HCEC 1CT (cell line): ENCODE results near the gene SCAP.

Source experiments
- DNase-seq: peaks from one replicate; pipeline ENCODE4 v3.0.0-alpha.2; 2017

SCAP gene

DNA sequence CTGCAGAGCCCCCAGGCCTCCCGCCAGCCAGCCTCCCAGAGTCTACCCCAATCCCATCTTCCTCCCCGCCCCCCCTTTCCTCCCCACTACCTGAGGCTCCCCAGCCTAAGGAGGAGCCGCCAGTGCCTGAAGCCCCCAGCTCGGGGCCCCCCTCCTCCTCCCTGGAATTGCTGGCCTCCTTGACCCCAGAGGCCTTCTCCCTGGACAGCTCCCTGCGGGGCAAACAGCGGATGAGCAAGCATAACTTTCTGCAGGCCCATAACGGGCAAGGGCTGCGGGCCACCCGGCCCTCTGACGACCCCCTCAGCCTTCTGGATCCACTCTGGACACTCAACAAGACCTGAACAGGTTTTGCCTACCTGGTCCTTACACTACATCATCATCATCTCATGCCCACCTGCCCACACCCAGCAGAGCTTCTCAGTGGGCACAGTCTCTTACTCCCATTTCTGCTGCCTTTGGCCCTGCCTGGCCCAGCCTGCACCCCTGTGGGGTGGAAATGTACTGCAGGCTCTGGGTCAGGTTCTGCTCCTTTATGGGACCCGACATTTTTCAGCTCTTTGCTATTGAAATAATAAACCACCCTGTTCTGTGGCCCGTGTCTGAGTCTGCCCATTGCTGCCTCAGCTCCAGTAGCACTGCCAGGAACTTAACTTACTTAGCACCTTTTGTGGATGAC is 62.8 kb downstream of the SCAP start:
- no peak for DNase-seq

DNA sequence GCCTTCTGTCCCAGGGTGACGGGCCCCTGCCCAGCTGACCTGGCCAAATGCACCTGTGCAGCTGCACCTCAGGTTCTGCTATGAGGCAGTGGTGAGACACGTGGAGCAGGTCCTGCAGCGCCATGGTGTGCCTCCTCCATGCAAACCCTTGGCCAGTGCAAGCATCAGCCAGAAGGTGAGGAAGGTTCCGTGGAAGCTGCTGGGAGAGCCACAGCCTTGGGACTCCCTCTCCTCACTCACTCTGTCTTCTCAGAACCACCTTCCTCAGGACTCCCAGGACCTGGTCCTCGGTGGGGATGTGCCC is 63.3 kb downstream of the SCAP start:
- DNase-seq = no peak

DNA sequence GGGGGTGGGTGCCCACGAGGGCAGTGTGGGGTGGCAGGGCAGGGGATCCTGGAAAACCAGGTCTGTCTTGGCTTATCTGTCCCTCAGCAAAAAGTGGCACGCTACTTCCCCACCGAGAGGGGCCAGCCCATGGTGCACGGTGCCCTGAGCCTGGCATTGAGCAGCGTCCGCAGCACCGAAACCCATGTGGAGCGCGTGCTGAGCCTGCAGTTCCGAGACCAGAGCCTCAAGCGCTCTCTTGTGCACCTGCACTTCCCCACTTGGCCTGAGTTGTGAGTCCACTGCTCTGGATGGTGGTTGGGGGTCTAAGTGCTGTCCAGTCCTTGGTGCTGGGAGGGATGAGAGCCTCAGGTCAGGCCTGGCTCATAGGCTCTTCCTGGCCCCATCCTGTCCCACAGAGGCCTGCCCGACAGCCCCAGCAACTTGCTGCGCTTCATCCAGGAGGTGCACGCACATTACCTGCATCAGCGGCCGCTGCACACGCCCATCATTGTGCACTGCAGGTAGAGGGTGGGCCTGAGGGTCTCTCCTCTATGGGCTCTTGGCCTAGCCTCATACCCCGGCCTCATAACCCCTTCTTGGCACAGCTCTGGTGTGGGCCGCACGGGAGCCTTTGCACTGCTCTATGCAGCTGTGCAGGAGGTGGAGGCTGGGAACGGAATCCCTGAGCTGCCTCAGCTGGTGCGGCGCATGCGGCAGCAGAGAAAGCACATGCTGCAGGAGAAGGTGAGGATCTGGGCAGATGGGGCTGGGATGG is 63.9 kb downstream of the SCAP start:
- no peak for DNase-seq

DNA sequence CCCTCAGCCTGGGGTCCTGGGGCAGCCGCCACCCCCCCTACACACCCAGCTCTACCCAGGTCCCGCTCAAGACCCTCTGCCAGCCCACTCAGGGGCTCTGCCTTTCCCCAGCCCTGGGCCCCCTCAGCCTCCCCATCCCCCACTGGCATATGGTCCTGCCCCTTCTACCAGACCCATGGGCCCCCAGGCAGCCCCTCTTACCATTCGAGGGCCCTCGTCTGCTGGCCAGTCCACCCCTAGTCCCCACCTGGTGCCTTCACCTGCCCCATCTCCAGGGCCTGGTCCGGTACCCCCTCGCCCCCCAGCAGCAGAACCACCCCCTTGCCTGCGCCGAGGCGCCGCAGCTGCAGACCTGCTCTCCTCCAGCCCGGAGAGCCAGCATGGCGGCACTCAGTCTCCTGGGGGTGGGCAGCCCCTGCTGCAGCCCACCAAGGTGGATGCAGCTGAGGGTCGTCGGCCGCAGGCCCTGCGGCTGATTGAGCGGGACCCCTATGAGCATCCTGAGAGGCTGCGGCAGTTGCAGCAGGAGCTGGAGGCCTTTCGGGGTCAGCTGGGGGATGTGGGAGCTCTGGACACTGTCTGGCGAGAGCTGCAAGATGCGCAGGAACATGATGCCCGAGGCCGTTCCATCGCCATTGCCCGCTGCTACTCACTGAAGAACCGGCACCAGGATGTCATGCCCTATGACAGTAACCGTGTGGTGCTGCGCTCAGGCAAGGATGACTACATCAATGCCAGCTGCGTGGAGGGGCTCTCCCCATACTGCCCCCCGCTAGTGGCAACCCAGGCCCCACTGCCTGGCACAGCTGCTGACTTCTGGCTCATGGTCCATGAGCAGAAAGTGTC is 64.7 kb downstream of the SCAP start:
- no peak for DNase-seq

DNA sequence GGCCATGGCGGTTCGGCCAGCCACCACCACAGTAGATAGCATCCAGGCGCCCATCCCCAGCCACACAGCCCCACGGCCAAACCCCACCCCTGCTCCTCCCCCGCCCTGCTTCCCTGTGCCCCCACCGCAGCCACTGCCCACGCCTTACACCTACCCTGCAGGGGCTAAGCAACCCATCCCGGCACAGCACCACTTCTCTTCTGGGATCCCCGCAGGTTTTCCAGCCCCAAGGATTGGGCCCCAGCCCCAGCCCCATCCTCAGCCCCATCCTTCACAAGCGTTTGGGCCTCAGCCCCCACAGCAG is 65.4 kb downstream of the SCAP start:
- no peak for DNase-seq

DNA sequence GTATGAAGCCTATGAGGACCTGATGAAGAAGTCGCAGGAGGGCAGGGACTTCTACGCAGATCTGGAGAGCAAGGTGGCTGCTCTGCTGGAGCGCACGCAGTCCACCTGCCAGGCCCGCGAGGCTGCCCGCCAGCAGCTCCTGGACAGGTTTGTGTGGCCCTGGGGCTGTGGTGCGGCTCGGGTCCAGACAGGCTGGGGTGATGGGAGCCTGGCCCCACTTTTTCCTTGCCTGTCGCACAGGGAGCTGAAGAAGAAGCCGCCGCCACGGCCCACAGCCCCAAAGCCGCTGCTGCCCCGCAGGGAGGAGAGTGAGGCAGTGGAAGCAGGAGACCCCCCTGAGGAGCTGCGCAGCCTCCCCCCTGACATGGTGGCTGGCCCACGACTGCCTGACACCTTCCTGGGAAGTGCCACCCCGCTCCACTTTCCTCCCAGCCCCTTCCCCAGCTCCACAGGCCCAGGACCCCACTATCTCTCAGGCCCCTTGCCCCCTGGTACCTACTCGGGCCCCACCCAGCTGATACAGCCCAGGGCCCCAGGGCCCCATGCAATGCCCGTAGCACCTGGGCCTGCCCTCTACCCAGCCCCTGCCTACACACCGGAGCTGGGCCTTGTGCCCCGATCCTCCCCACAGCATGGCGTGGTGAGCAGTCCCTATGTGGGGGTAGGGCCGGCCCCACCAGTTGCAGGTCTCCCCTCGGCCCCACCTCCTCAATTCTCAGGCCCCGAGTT is 65.9 kb downstream of the SCAP start:
- DNase-seq = no peak

DNA sequence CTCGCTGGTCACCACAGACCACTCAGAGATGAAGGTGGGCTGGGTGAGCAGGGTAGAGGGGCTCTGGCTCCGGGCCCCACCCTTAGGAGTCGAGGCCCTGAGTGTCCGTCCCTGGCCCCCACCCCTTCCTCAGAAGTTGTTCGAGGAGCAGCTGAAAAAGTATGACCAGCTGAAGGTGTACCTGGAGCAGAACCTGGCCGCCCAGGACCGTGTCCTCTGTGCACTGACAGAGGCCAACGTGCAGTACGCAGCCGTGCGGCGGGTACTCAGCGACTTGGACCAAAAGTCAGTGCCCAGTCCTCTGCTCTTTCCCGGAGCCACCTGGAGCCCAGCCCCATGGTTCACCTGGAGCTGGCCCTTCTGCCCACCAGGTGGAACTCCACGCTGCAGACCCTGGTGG is 66.5 kb downstream of the SCAP start:
- no peak for DNase-seq

DNA sequence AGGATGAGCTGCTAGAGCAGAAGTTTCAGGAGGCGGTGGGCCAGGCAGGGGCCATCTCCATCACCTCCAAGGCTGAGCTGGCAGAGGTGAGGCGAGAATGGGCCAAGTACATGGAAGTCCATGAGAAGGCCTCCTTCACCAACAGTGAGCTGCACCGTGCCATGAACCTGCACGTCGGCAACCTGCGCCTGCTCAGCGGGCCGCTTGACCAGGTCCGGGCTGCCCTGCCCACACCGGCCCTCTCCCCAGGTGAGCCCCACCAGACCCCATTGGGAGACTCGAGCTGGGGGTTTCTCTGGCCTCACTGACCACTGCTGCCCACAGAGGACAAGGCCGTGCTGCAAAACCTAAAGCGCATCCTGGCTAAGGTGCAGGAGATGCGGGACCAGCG is 66.9 kb downstream of the SCAP start:
- DNase-seq = no peak

DNA sequence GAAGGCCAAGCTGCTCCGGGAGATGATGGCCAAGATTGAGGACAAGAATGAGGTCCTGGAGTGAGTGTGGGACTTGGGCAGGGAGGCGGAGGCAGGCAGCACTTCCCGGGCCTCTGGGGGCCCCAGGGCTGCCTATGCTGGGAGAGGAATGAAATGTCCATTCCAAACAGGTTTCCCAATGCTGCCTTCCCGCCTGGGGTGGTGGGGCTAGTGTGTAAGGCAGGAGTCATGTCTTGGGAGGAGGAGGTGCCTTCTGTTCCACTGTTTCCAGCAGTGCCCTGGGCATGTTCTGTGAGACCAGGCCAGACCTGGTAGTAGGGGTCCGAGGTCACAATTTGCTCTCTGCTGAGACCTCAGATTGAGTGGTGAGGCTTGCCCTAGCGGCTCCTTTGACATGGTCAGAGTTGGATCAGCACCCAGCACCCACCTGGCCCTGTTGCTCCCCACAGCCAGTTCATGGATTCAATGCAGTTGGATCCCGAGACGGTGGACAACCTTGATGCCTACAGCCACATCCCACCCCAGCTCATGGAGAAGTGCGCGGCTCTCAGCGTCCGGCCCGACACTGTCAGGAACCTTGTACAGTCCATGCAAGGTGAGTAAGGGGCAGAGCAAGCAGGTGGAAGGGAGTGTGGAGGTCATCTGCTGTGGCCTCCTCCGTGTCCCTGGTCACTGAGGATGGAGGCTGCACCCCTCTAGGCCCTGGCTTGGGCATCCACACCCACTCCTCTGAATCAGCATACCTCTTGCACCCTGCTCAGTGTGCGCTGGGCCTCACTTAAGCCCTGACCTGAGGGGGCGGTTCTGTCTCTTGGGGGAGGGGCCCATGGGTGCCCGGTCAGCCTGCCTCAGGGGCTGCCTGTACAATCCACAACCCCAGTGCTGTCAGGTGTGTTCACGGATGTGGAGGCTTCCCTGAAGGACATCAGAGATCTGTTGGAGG is 67.6 kb downstream of the SCAP start:
- no peak for DNase-seq

DNA sequence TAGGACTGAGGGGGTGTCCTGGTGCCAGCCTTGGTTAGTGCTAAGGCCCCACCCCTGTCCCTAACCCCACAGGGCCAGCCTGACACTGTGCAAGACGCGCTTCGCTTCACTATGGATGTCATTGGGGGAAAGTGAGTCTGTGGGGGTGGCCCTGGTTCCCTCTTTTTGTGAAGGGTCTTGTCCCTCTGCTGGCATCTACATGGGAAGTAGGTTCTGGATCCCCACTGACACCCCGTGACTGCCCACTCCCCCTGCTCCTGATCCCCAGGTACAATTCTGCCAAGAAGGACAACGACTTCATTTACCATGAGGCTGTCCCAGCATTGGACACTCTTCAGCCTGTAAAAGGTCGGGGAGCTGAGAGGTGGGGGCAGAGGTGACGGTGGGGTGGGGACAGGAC is 68.5 kb downstream of the SCAP start:
- no peak for DNase-seq

DNA sequence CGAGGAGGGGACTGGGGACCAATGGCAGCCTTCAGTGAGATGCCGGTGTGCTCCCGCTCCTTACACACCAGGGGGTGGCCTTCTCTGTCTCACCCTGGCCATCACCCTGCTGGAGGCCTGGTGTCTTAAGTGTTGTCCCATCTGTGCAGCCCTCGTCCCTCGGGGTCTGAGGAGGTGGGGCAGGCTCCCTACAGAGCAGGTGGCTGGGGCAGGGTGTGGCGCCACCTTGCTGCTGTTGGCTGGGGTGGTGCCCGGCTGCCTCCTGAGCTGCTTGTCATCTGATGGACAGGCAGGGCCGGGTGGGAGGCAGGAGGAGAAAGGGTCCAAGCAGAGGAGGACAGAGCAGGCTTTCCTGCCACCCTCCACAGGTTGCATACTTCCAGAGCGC is 69.0 kb downstream of the SCAP start:
- DNase-seq = no peak

DNA sequence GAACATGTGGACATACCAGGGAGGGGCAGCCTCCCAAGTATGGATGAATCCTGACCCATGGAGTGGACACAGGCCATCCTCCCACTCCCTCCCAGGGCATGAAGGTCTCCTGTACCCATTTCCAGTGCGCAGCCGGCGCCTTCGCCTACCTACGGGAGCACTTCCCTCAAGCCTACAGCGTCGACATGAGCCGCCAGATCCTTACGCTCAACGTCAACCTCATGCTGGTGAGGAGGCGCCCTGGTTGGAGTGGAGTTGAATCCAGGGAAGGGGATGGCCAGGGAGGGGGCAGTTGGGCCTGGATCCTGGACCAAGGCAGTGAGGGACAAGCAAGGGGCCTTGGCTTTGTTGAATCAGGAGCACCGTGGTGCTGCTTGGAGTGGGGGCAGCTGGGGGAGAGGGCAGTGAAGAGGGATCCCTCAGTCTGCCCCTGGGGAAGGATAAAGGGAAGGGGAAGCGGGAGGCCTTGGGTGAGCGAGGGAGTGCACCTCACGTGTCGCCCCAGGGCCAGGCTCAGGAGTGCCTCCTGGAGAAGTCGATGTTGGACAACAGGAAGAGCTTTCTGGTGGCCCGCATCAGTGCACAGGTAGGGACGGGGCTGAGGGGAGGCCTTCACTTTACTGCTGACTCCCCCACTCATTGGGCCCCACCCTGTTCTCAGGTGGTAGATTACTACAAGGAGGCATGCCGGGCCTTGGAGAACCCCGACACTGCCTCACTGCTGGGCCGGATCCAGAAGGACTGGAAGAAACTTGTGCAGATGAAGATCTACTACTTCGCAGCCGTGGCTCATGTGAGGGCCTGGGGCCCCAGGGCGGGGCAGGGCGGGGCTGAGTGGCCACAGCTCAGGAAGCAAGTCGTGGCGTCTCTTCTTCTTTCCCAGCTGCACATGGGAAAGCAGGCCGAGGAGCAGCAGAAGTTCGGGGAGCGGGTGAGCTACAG is 69.7 kb downstream of the SCAP start:
- DNase-seq = no peak

DNA sequence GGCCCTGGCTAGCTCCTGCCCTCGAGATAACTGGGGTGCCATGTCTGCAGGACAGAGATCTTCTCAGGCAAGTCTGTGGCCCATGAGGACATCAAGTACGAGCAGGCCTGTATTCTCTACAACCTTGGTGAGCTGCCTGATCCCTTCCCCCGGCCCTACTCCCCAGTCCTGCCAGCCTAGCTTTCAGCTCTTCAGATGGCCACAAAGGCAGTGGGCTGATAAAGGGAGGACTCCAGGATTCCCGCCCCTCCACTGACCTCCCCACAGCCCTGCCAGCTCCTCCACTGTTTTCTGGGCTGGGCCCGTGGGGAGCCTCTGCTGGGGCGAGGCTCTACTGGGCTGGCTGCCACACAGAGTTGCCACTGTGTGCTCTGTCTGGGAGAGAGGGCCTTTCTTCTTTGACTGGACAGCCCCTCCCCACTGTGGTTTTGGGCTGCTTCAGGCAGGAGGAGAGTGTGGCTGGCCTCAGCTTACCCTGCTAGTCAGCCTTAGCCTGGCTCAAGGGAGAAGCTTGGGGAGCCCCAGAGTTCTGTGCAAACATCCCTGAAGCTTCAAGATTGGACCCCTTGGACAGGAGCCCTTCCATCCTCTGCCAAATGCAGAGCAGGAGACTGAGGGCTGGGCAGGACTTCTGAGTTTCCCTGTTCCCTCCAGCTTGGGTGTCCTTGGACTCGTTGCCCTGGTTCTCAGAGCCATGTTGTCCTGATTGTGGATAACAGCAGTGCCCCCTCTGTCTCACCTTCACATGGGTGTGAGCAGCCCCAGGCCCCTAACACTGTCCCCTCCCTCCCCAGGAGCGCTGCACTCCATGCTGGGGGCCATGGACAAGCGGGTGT is 70.6 kb downstream of the SCAP start:
- no peak for DNase-seq

DNA sequence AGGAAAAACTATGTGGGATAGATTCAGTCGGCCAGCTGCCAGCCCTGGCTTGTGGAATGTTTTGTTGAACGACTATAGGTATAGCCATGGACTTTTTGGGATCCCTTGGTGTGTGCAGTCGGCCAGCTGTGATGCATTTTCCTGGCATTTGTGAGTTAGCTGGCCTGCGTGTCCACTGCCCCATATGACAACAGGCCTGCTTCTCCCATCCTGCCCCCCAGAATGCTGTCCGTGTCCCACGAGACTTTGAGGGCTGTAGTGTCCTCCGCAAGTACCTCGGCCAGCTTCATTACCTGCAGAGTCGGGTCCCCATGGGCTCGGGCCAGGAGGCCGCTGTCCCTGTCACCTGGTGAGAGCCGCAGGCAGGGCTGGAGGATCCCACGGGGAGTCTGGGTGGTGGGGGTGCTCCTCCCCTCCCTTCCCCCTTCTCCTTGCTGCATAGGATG is 71.3 kb downstream of the SCAP start:
- DNase-seq = no peak

DNA sequence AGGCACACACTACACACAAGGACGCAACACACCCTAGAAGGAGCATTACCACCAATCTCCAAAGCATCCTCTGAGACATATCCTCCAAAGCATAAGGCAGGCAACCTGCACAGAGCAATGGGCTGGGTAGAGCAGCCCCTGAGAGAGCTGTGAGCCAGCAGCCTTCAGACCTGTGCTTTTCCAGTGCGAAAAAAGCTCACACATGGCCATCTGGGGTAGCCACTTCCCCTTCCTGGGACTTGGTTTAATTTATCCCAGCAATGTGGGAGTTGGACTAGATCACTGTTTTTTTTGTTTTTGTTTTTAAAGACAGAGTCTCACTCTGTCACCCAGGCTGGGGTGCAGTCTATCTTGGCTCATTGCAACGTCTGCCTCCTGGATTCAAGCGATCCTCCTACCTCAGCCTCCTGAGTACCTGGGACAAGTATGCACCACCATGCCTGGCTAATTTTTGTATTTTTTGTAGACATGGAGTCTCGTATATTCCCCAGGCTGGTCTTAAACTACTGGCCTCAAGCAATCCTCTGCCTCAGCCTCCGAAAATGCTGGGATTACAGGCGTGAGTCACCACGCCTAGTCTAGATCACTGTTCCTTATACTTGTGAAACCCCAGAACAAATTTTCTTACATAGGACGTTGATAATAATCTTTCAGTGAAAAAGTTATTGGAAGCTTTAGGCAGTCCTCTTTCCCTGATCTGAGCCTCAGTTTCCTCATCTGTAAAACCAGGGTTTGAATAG is 76.0 kb downstream of the SCAP start:
- DNase-seq = peak; percentile 53

DNA sequence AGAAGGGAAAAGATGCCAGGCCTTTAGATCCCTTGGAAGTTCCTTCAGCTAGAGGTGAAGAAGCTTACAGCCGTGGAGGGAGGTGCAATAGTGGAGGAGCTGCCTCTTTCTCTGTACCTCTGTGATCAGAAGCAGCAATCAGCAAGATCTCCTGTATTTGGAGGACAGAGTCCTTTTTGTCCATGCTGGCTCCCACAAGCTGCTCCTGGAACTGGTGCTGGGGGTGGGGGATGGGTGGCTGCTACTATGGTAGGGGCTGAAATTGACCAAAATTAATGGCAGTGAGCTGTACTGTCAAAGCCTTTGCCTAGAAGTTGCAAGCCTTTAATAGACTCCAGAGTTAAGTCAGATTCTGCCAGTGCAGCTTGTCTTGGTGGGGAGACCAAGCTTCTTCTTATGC is 76.7 kb downstream of the SCAP start:
- no peak for DNase-seq

DNA sequence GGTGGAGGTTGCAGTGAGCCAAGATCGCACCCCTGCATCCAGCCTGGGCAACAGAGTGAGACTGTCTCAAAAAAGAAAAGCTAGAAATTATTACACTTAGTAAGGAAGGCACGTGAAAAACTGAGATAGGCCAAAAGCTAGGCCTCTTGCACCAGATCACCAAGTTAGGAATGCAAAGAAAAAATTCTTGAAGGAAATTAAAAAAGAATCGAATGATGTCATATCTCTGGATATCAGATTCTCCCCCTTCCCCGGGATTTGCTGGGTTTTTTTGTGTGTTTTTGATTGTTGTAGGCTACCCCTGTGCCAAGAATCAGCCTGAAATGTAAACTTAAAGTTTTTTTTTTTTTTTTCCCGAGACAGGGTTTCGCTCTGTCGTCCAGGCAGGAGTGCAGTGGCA is 77.5 kb downstream of the SCAP start:
- no peak for DNase-seq

DNA sequence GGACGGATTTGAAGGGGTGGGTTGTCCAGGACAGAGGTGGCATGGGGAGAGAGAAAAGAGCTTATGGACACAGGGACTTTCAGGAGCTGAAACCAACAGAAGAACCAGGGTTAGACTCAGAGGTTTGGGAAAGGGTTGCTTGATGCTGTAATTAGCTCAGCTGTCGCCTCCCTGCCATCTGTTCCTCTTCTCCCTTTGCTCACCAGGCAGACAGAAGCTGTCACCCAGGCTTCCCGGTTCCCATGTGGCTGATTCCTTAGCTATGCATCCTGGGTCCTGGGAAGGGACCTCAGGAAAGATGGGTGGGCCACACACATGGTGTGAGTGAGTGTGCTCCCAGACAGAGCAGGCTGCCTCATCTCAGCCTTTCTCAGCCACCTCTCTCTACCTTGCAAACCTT is 80.9 kb downstream of the SCAP start:
- no peak for DNase-seq

DNA sequence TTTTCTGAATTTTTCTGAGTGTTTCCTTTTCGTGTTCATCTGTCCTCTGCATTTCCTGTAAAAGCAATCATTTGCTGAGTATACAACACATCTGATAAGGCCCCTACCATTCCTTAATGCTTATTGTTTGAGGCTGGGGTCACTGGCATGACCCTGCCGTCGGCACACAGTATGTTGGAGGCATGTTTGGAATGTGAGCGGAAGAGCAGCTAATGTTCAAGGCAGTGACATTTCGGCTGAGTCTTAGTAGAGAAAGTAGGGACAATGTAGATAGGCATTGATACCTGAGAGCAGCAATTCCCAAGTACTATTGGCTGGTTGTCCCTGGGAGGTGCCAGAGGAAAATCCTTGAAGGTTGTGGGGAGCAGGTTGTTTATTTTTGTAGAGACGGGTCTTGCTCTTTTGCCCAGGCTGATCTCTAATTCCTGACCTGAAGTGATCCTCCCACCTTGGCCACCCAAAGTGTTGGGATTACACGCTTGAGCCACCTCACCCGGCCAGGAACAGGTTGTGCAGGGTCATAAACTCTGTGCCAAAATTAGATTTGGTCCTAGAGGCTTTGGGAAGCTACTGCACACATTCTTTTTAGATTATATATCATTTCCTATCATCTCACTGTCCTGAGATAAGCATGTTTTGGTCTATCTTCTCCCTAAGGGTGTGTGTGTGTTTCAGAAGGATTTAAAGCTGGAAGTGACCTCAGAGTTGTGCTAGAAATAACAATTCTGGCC is 81.4 kb downstream of the SCAP start:
- peak; percentile 54 for DNase-seq
